Endothelial cell of umbilical vein (primary cell): ENCODE results near the gene HOXC11. TPM values are rescaled to one million over a fixed set of nuclear protein-coding genes. Genes with fewer than 3 reads are reported as not detected.

ENCODE experiments used
- BruUV-seq: library from RNA; stranded (reverse); fragments of 400-500 nt; replicated peaks from 2 replicates; lab custom pipeline; 2021; lab: Mats Ljungman, UMichigan
- CTCF ChIA-PET: fragments of 300-600, 350-600 bp; sonication (Branson Sonifier 250); formaldehyde crosslinking; loops from one replicate; lab custom pipeline; 2021; ENCODE audit warnings: antibody characterized with exemption, inconsistent platforms; lab: Charles Lee
- POLR2A ChIA-PET: fragments of 300-600, 350-600 bp; sonication (Branson Sonifier 250); formaldehyde crosslinking; loops from one replicate; lab custom pipeline; 2021; ENCODE audit warnings: antibody characterized with exemption, inconsistent platforms; lab: Charles Lee
- DNase-seq: peaks from one replicate; pipeline ENCODE4 v3.0.0-alpha.2; 2011; ENCODE audit warnings: low read depth, low spot score
- FAIRE-seq: peaks from 2 replicates; lab custom pipeline; 2011; peaks lifted over from hg19 to GRCh38; lab: Jason Lieb, UNC
- H2AFZ ChIP-seq: 2 replicates; pipeline ENCODE4 v1.6.0; 2012; ENCODE audit warnings: low read depth, low read length, control low read depth, inconsistent platforms
- H3K27ac ChIP-seq: 2 replicates; pipeline ENCODE4 v1.5.1; 2011; ENCODE audit warnings: low read depth, mild to moderate bottlenecking, control low read depth, low read length, moderate library complexity; ENCODE audit not compliant: insufficient read depth
- H3K27me3 ChIP-seq, 2 experiments: 2 replicates each; pipeline versions ENCODE4 v1.6.0 to v1.6.1; 2011; ENCODE audit warnings: low read length in 2 of 2, mixed read lengths in 1 of 2; ENCODE audit not compliant: control insufficient read depth in 2 of 2, insufficient read depth in 2 of 2
- H3K36me3 ChIP-seq, 2 experiments: 2 replicates in 1 of 2; 3 replicates in 1 of 2; pipeline ENCODE4 v1.5.1; 2011; ENCODE audit warnings: low read length in 2 of 2, mild to moderate bottlenecking in 1 of 2, moderate library complexity in 1 of 2; ENCODE audit not compliant: control insufficient read depth in 2 of 2, insufficient read depth in 2 of 2; ENCODE audit errors: extremely low read depth in 1 of 2
- H3K4me1 ChIP-seq: 3 replicates; pipeline ENCODE4 v1.5.1; 2011; ENCODE audit warnings: mild to moderate bottlenecking, low read length; ENCODE audit not compliant: control insufficient read depth, insufficient read depth; ENCODE audit errors: extremely low read depth
- H3K4me2 ChIP-seq: 2 replicates; pipeline ENCODE4 v1.6.1; 2011; ENCODE audit warnings: low read length, control low read depth, mixed read lengths; ENCODE audit not compliant: insufficient read depth
- H3K4me3 ChIP-seq, 3 experiments: fragments of 200-600 bp in 1 of 3; sonication (generic), shearing (Covaris generic) in 1 of 3; replicated peaks in 1 of 3; 2 replicates each; pipeline ENCODE4 v1.5.1; 2011 to 2016; ENCODE audit warnings: control low read depth in 3 of 3, low read length in 3 of 3, mild to moderate bottlenecking in 2 of 3, inconsistent platforms in 1 of 3, low read depth in 1 of 3, moderate library complexity in 1 of 3; ENCODE audit not compliant: insufficient read depth in 1 of 3
- H3K79me2 ChIP-seq: 2 replicates; pipeline ENCODE4 v1.6.0; 2012; ENCODE audit warnings: low read length, inconsistent platforms; ENCODE audit not compliant: control insufficient read depth, insufficient read depth
- H3K9ac ChIP-seq: replicated peaks from 2 replicates; pipeline ENCODE3; 2011; ENCODE audit warnings: low read length, control low read depth; ENCODE audit not compliant: insufficient read depth; ENCODE audit errors: extremely low read depth
- H3K9me1 ChIP-seq: replicated peaks from 3 replicates; pipeline ENCODE4 v1.6.0; 2011; ENCODE audit warnings: mild to moderate bottlenecking, low read length; ENCODE audit not compliant: control insufficient read depth, insufficient read depth; ENCODE audit errors: extremely low read depth
- H3K9me3 ChIP-seq: replicated peaks from 2 replicates; pipeline ENCODE4 v1.5.1; 2012; ENCODE audit warnings: low read length, inconsistent platforms; ENCODE audit not compliant: control insufficient read depth, insufficient read depth
- H4K20me1 ChIP-seq: replicated peaks from 2 replicates; pipeline ENCODE3; 2011; ENCODE audit warnings: mild to moderate bottlenecking, low read length; ENCODE audit not compliant: control insufficient read depth, insufficient read depth; ENCODE audit errors: extremely low read depth
- EZH2 ChIP-seq: IDR thresholded peaks from 2 replicates; pipeline ENCODE4 v1.6.1; 2012; ENCODE audit warnings: borderline replicate concordance, low read depth, mild to moderate bottlenecking, moderate library complexity, low read length, inconsistent platforms; ENCODE audit not compliant: severe bottlenecking
- GATA2 ChIP-seq: IDR thresholded peaks from 2 replicates; pipeline ENCODE4 v1.7.0; 2011; ENCODE audit warnings: low read depth, mild to moderate bottlenecking, moderate library complexity, mixed read lengths, low read length; ENCODE audit not compliant: insufficient read length, insufficient read depth
- MYC ChIP-seq: IDR thresholded peaks from one replicate; pipeline ENCODE4 v1.6.1; 2011; ENCODE audit warnings: mild to moderate bottlenecking, low read depth, low read length
- POLR2A ChIP-seq: IDR thresholded peaks from 2 replicates; pipeline ENCODE4 v1.6.1; 2012; ENCODE audit warnings: low read depth, mild to moderate bottlenecking, control low read depth, low read length
- POLR2AphosphoS5 ChIP-seq: IDR thresholded peaks from 2 replicates; pipeline ENCODE4 v1.6.1; 2012; ENCODE audit warnings: low read depth, mild to moderate bottlenecking, control low read depth, low read length, moderate library complexity; ENCODE audit not compliant: insufficient read depth
- dilution Hi-C: fragments of 300-500 bp; cut with MboI; formaldehyde crosslinking; loops from one replicate; pipeline ENCODE4 v1.15.0; 2019; ENCODE audit warnings: low sequenced_read_pairs; ENCODE audit not compliant: extremely low pct_ligation_motif_present
- intact Hi-C: fragments of 100-400 bp; cut with micrococcal nuclease; formaldehyde crosslinking; loops from one replicate; pipeline ENCODE4 v1.10.0; 2022
- polyA plus RNA-seq, 4 experiments: library from polyadenylated mRNA; depleted of rRNA in 3 of 4; stranded (reverse) in 3 of 4; unstranded in 1 of 4; fragments of >200 nt; gene quantifications; 2 replicates each; pipeline versions ENCODE4 v1.2.1 to v1.2.3, GENCODE V29; 2011 to 2012; ENCODE audit warnings: missing spikeins in 1 of 4
- total RNA-seq: library from RNA; stranded (reverse); gene quantifications from 2 replicates; pipeline ENCODE4 v1.2.3, GENCODE V29; 2021
- TF ChIP-seq, protein P1 (sequence below): IDR thresholded peaks from 2 replicates; pipeline ENCODE4 v1.6.1; 2011; ENCODE audit not compliant: insufficient read depth, insufficient read length
- TF ChIP-seq, protein P2 (sequence below), 2 donors: IDR thresholded peaks; 1 replicate in 1 of 2; 2 replicates in 1 of 2; pipeline ENCODE4 v1.5.1; 2011; ENCODE audit warnings: low read length in 2 of 2, mild to moderate bottlenecking in 2 of 2, moderate library complexity in 2 of 2, control low read depth in 1 of 2, inconsistent platforms in 1 of 2, low read depth in 1 of 2; ENCODE audit not compliant: insufficient read depth in 1 of 2; ENCODE audit errors: extremely low read depth in 1 of 2

The HOXC11 gene
- total and polyA plus RNA-seq, 2 donors (not counting 3 experiments of a cell fraction or from before 2014, with no cell fraction given), result not detected

DNA sequence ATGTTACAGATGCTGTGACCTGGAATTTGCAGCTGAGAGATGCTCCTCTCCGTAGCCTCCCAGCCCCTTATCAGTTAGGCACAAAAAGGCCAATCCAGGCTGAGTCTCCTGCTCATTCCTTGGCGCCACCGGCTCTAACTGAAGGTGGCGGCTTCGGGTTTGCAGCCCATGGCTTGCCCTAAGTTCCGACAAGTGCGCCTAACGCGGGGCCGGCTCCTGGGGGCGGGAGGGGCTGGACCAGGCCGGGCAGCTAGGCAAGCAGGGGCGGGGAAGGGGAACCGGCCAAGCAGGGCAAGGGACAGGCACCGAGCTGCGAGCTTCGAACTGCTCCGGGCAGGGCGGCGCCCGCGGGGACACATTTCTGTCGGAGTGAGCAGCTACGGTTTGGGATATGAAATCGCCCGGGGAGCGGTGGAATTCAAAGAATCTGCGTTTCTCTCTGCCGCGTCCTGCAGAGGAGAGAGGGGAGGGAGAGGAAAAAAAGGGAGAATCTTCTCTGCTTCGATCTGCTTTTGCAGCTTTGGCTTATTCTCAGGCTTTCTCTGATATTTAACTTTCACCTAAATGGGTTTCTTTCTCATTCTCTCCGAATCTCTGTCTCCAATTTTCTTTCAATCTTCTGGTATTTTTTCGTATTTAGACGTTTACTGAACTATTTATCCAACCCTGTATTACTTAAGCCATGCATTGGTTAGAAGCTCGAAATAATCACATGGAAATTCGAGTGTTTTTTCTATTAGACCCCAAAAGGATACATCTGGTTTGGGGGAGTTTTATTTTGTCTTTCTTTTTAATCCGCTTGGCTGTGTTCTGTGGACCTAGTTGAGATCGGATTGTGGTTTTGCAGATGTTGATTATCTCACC is 19.8 kb upstream of the HOXC11 start:
- no peaks in the 10 kb centered on the region for H3K36me3 ChIP-seq
- no peak overlapping the region for H2AFZ ChIP-seq
- no peaks in the 10 kb centered on the region for H3K9me3 ChIP-seq
- intact Hi-C loops, result no loop called here
- FAIRE-seq, result no peak
- H3K27me3 ChIP-seq, result peaks cover 92 to 98% of the 10 kb centered on the region in 2 experiments
- no peaks in the 10 kb centered on the region for H3K79me2 ChIP-seq
- BruUV-seq, result no TSS peak
- CTCF ChIA-PET, result interaction anchor here (1.3 to 2.7 kb wide), 2 partner anchors 12 to 255 kb away, joined by 4 to 9 read pairs; no protein-coding TSS in a partner anchor
- POLR2A ChIA-PET, result no interaction called here
- dilution Hi-C loops, result no loop called here
- no peaks in the 10 kb centered on the region for H3K9me1 ChIP-seq
- H3K9ac ChIP-seq, result no peak overlapping the region
- H3K4me2 ChIP-seq, result no peak overlapping the region
- DNase-seq, result no peak
- H3K27ac ChIP-seq, result no peak overlapping the region
- H4K20me1 ChIP-seq, result no peaks in the 10 kb centered on the region
- no peak overlapping the region for H3K4me3 ChIP-seq
- no peaks in the 10 kb centered on the region for H3K4me1 ChIP-seq
- TF ChIP-seq POLR2A, result no peak
- TF ChIP-seq EZH2, result peak; percentile 68
- no peak for TF ChIP-seq MYC
- TF ChIP-seq, protein P1, sequence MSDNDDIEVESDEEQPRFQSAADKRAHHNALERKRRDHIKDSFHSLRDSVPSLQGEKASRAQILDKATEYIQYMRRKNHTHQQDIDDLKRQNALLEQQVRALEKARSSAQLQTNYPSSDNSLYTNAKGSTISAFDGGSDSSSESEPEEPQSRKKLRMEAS, result no peak

DNA sequence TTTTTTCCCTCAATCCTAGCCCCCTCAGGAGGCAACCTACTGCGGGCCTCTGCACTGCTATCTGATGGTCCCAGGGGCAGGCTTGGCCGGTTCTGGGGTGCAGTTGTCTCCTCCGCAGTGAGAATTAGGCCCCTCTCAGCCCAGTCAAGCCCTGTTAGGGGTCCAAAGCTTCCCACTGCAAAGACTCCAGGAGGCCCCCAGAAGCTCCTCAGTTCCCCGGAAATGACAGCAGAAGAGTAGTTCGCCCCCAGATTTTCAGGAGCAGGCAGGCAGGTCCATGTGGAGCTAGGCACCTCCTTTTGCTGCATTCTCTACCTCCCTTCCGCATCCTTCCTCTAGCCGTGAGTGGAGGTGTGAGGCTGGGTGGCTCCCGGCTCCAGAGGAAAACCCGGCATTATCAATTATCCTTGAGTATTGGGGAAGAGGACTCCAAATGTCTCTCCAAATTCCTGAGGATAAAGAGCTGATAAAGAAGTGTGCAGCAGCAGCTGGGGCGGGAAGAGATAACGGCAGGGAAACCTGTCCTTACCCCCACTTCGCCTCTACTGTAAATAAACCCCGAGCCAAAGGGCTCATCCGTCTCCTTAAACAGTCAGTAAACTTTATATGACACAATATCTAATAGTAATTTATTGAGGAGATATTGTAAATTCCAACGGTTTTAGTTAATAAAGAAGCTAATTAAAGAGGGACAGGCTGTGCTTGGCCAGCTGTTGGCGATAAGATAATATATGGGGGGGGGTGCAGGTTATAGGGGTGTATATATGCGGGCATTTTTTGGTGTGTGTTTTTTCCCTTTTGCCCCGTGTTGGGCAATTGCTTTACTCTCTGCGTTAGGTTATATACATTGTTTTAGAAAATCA is 18.9 kb upstream of the HOXC11 start:
- FAIRE-seq (no peak), DNase-seq (no peak)
- BruUV-seq, result no TSS peak
- no peak for TF ChIP-seq MYC
- TF ChIP-seq, protein P2, sequence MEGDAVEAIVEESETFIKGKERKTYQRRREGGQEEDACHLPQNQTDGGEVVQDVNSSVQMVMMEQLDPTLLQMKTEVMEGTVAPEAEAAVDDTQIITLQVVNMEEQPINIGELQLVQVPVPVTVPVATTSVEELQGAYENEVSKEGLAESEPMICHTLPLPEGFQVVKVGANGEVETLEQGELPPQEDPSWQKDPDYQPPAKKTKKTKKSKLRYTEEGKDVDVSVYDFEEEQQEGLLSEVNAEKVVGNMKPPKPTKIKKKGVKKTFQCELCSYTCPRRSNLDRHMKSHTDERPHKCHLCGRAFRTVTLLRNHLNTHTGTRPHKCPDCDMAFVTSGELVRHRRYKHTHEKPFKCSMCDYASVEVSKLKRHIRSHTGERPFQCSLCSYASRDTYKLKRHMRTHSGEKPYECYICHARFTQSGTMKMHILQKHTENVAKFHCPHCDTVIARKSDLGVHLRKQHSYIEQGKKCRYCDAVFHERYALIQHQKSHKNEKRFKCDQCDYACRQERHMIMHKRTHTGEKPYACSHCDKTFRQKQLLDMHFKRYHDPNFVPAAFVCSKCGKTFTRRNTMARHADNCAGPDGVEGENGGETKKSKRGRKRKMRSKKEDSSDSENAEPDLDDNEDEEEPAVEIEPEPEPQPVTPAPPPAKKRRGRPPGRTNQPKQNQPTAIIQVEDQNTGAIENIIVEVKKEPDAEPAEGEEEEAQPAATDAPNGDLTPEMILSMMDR (IDR thresholded peaks at IDR 0.05; ENCODE audit: extremely low read depth in 1 of 2, insufficient read depth in 1 of 2, low read depth in 1 of 2, low read length in 2 of 2), result no peak
- TF ChIP-seq, protein P1, result no peak
- no peak for TF ChIP-seq POLR2AphosphoS5
- TF ChIP-seq GATA2, result no peak
- Histone ChIP-seq H3K9me1 (no peaks in the 10 kb centered on the region), H3K27me3 (peaks cover 91 to 98% of the 10 kb centered on the region in 2 experiments), H3K4me2 (no peak overlapping the region), H3K36me3 (no peaks in the 10 kb centered on the region), H3K79me2 (no peaks in the 10 kb centered on the region), H2AFZ (no peak overlapping the region), H3K4me3 (no peak overlapping the region), H4K20me1 (no peaks in the 10 kb centered on the region), H3K27ac (no peak overlapping the region), H3K9ac (no peak overlapping the region), H3K9me3 (no peaks in the 10 kb centered on the region), H3K4me1 (no peaks in the 10 kb centered on the region)
- dilution Hi-C loops, result no loop called here
- ChIA-PET CTCF (no interaction called here), POLR2A (no interaction called here)
- intact Hi-C loops, result no loop called here
